ENCODE results near the gene AMMECR1L. TPM values are rescaled to one million over a fixed set of nuclear protein-coding genes. Genes with fewer than 3 reads are reported as not detected.
"Not testable (repeated sequence)": the region's sequence is repeated elsewhere in the genome, so short reads cannot be mapped to it uniquely, and the experiment has no call there.

Gene AMMECR1L
- total and polyA plus RNA-seq, 2 donors = 12.2 to 13.2 TPM

DNA sequence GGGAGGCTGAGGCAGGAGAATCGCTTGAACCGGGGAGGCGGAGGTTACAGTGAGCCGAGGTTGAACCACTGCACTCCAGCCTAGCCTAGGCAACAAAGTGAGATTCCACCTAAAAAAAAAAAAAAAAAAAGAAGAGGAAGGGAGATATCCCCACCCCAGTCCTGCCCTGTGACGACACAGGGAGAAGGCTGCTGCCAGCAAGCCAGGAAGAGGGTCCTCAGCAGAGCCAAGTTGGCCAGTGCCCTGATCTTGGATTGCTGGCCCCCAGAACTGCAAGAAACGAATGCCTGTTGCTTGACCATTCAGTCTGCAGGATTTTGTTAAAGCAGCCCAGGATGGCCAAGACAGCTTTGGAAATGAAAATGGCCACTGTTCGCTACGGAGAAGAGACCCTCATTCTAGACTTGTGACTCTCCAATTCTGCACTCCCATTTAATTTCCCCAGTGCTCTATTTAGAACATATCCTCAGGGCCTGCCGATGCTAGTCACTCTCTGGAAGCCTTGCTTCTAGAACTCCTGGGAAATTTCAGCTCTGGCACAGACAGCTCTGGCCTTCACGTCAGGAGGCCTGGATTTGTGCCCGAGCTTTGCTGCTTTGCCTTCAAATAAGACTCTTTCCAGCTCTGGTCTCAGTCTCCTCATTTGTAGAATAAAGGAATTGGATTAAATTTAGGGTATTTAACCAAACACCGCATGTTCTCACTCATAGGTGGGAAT lies 15.7 kb upstream of the AMMECR1L start:
- H3K4me1 ChIP-seq (ENCODE audit: insufficient read depth) = no peaks in the 10 kb centered on the region
- DNase-seq (ENCODE audit: extremely low spot score) = no peak
- H3K36me3 ChIP-seq (ENCODE audit: insufficient read depth) = no peaks in the 10 kb centered on the region
- no peak overlapping the region for H3K27ac ChIP-seq (ENCODE audit: low read depth)
- H3K4me3 ChIP-seq (ENCODE audit: low read depth, low read length) = no peak overlapping the region
- 58% methylated on average over 12 of the region's 12 CpGs for WGBS

DNA sequence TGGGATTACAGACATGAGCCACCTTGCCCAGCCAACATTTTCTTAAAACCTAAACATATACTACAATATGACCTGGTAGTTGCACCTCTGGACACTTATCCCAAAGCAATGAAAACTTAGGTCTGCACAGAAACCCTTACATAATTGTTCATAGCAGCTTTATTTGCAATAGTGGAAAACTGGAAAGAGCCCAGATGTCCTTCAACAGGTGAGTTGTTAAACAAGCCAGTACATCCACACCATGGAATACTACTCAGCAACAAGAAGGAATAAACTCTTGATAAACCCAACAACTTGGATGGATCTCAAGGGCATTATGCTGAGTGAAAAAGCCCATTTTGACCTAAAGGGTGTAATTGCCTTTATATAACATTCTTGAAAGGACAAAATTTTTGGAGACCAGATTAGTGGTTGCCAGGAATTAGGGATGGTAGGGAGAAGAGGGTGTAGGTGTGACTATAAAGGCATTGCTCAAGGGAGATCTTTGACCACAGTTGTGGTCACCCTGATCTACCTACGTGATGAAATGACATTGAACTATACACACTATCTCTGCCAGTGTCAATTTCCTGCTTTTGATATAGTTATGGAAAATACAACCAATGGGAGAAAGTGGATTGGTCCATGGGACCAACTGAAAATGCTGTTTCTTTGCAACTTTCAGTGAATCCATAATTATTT lies 11.9 kb upstream of the AMMECR1L start:
- WGBS = 57% methylated on average over 1 of the region's 1 CpG
- DNase-seq (ENCODE audit: extremely low spot score) = no peak
- H3K27ac ChIP-seq (ENCODE audit: low read depth) = no peak overlapping the region
- no peaks in the 10 kb centered on the region for H3K4me1 ChIP-seq (ENCODE audit: insufficient read depth)
- no peak overlapping the region for H3K4me3 ChIP-seq (ENCODE audit: low read depth, low read length)
- H3K36me3 ChIP-seq (ENCODE audit: insufficient read depth) = no peaks in the 10 kb centered on the region

- Histone ChIP-seq H3K4me3 (ENCODE audit: low read depth, low read length) (no peak overlapping the region), H3K27ac (ENCODE audit: low read depth) (no peak overlapping the region), H3K4me1 (ENCODE audit: insufficient read depth) (no peaks in the 10 kb centered on the region), H3K36me3 (ENCODE audit: insufficient read depth) (no peaks in the 10 kb centered on the region)
- WGBS = 57% methylated on average over 5 of the region's 5 CpGs
- DNase-seq (ENCODE audit: extremely low spot score) = no peak
These were observed 7.7 kb upstream of the AMMECR1L start for GRCh38 chr2:127893494-127893893.

- 89% methylated on average over 14 of the region's 14 CpGs for WGBS
- Histone ChIP-seq H3K27ac (ENCODE audit: low read depth) (no peak overlapping the region), H3K4me1 (ENCODE audit: insufficient read depth) (no peaks in the 10 kb centered on the region), H3K36me3 (ENCODE audit: insufficient read depth) (no peaks in the 10 kb centered on the region), H3K4me3 (ENCODE audit: low read depth, low read length) (no peak overlapping the region)
- no peak for DNase-seq (ENCODE audit: extremely low spot score)
These were observed 7.3 kb upstream of the AMMECR1L start for GRCh38 chr2:127893033-127893432.

DNA sequence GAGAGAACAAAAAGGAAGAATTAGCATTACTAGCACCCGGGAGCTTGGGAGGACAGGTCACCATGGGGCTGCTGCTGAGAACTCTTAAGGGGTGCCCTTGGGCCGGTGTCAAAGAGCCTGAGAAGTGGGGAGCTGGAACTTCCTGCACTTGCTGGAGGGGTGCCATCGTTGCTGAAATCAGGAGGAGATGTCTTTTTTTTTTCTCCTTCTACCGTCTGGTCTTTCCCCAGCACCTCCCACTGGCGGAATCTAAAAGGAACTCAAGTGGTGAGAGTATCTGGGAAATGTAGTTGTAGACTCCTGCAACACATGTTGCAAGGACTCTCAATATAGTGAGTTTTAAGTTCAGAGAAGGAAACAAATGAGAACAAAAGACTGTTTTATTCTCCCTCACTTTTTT lies 6.1 kb upstream of the AMMECR1L start:
- Histone ChIP-seq H3K4me3 (ENCODE audit: low read depth, low read length) (no peak overlapping the region), H3K4me1 (ENCODE audit: insufficient read depth) (no peaks in the 10 kb centered on the region), H3K27ac (ENCODE audit: low read depth) (no peak overlapping the region), H3K36me3 (ENCODE audit: insufficient read depth) (no peaks in the 10 kb centered on the region)
- no peak for DNase-seq (ENCODE audit: extremely low spot score)
- 52% methylated on average over 5 of the region's 5 CpGs for WGBS

- H3K4me3 ChIP-seq (ENCODE audit: low read depth, low read length); DNase-seq (ENCODE audit: extremely low spot score); H3K27ac ChIP-seq (ENCODE audit: low read depth); H3K4me1 ChIP-seq (ENCODE audit: insufficient read depth); H3K36me3 ChIP-seq (ENCODE audit: insufficient read depth): not testable (repeated sequence)
- WGBS = 96% methylated on average over 7 of the region's 7 CpGs
These were observed 5.0 kb upstream of the AMMECR1L start for GRCh38 chr2:127890756-127891155.

- no peak overlapping the region for H3K4me3 ChIP-seq (ENCODE audit: low read depth, low read length)
- no peaks in the 10 kb centered on the region for H3K36me3 ChIP-seq (ENCODE audit: insufficient read depth)
- no peak for DNase-seq (ENCODE audit: extremely low spot score)
- H3K27ac ChIP-seq (ENCODE audit: low read depth) = no peak overlapping the region
- 83% methylated on average over 1 of the region's 1 CpG for WGBS
- no peaks in the 10 kb centered on the region for H3K4me1 ChIP-seq (ENCODE audit: insufficient read depth)
These were observed 3.0 kb upstream of the AMMECR1L start for GRCh38 chr2:127888772-127889171.

GRCh38 chr2:127887776-127888130 lies 2.0 kb upstream of the AMMECR1L start:
- WGBS = 13% methylated on average over 1 of the region's 1 CpG
- no peak overlapping the region for H3K4me3 ChIP-seq (ENCODE audit: low read depth, low read length)
- H3K4me1 ChIP-seq (ENCODE audit: insufficient read depth) = no peaks in the 10 kb centered on the region
- no peak for DNase-seq (ENCODE audit: extremely low spot score)
- no peak overlapping the region for H3K27ac ChIP-seq (ENCODE audit: low read depth)
- H3K36me3 ChIP-seq (ENCODE audit: insufficient read depth) = no peaks in the 10 kb centered on the region

GRCh38 chr2:127887082-127887775 lies 1.5 kb upstream of the AMMECR1L start:
- no peaks in the 10 kb centered on the region for H3K36me3 ChIP-seq (ENCODE audit: insufficient read depth)
- DNase-seq (ENCODE audit: extremely low spot score) = no peak
- H3K4me3 ChIP-seq (ENCODE audit: low read depth, low read length) = no peak overlapping the region
- no peak overlapping the region for H3K27ac ChIP-seq (ENCODE audit: low read depth)
- WGBS = 22% methylated on average over 8 of the region's 8 CpGs
- H3K4me1 ChIP-seq (ENCODE audit: insufficient read depth) = no peaks in the 10 kb centered on the region

GRCh38 chr2:127886593-127886935 lies 808 bp upstream of the AMMECR1L start:
- 1% methylated on average over 24 of the region's 32 CpGs for WGBS
- H3K36me3 ChIP-seq (ENCODE audit: insufficient read depth); DNase-seq (ENCODE audit: extremely low spot score); H3K4me1 ChIP-seq (ENCODE audit: insufficient read depth): not testable (repeated sequence)
- peak overlapping the region; percentile 29 for H3K4me3 ChIP-seq (ENCODE audit: low read depth, low read length)
- H3K27ac ChIP-seq (ENCODE audit: low read depth) = peak overlapping the region; percentile 67

GRCh38 chr2:127884861-127885740 lies 655 bp downstream of the AMMECR1L start:
- H3K4me1 ChIP-seq (ENCODE audit: insufficient read depth); DNase-seq (ENCODE audit: extremely low spot score); H3K36me3 ChIP-seq (ENCODE audit: insufficient read depth): not testable (repeated sequence)
- Histone ChIP-seq H3K4me3 (ENCODE audit: low read depth, low read length) (peak overlapping the region; percentile 44), H3K27ac (ENCODE audit: low read depth) (peak overlapping the region; percentile 61)
- 1% methylated on average over 41 of the region's 61 CpGs for WGBS

DNA sequence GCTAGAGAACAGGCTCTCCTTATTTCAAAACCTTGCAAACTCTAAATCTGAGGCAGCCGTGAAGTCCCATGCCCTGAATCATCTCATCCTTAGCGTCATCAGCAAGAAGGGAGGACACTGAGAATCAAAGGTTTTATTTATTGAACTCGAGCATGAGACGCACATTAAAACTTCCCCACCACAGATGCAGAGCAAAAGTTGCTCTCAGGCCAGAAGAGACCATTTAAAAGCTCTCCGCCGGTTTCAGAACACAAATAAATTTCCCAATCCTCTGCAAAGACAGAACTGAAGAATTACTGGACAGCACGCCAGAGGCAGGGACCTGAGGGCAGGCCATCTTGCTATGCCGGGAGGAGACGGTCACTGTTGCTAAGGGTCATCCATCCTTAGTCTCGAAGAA lies 1.3 kb downstream of the AMMECR1L start:
- no peak for DNase-seq (ENCODE audit: extremely low spot score)

DNA sequence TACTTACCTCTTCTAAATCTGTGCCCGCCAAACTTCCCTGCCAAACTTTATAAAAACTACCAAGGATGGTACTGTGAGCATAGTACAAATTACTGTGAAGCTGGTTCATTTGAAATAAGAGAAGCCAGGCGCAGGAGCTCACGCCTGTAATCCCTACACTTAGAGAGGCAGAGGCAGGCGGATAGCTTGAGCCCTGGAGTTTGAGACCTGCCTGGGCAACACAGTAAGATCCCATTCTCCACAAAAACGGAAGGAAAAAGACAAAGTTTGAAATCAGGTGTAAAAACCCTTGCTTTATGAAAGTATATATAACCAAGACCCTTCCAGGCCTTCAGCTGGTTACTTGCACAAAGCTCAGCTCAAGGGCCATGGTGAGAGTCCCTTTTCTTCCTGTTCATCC lies 5.9 kb downstream of the AMMECR1L start:
- H3K27ac ChIP-seq (ENCODE audit: low read depth) = no peak overlapping the region
- H3K4me1 ChIP-seq (ENCODE audit: insufficient read depth) = no peaks in the 10 kb centered on the region
- no peak for DNase-seq (ENCODE audit: extremely low spot score)
- no peaks in the 10 kb centered on the region for H3K36me3 ChIP-seq (ENCODE audit: insufficient read depth)
- H3K4me3 ChIP-seq (ENCODE audit: low read depth, low read length) = no peak overlapping the region
- 95% methylated on average over 5 of the region's 5 CpGs for WGBS

More for the DNA sequence above, 1.3 kb downstream of the AMMECR1L start:
- no peak overlapping the region for H3K27ac ChIP-seq (ENCODE audit: low read depth)
- no peaks in the 10 kb centered on the region for H3K4me1 ChIP-seq (ENCODE audit: insufficient read depth)
- no peaks in the 10 kb centered on the region for H3K36me3 ChIP-seq (ENCODE audit: insufficient read depth)
- WGBS = 18% methylated on average over 10 of the region's 10 CpGs
- H3K4me3 ChIP-seq (ENCODE audit: low read depth, low read length) = peak overlapping the region; percentile 44
